GM13977 (cell line): ENCODE results near the gene TXLNA.

Experiments
- DNase-seq: peaks from one replicate; pipeline ENCODE4 v3.0.0; 2012; ENCODE audit warnings: low spot score
- in situ Hi-C: fragments of 300-500 bp; cut with MboI; formaldehyde crosslinking; loops from one replicate; pipeline ENCODE4 v1.12.0; 2022; ENCODE audit warnings: low sequenced_read_pairs, low pct_unique_long_range_greater_than_20kb, mixed read lengths, inconsistent platforms; ENCODE audit not compliant: unreplicated experiment
- TF ChIP-seq, protein P1 (sequence below): IDR thresholded peaks from 2 replicates; pipeline ENCODE4 v1.5.1; 2012; ENCODE audit warnings: mild to moderate bottlenecking, control low read depth; ENCODE audit not compliant: insufficient read depth; ENCODE audit errors: extremely low read depth, missing control alignments

TXLNA gene

DNA sequence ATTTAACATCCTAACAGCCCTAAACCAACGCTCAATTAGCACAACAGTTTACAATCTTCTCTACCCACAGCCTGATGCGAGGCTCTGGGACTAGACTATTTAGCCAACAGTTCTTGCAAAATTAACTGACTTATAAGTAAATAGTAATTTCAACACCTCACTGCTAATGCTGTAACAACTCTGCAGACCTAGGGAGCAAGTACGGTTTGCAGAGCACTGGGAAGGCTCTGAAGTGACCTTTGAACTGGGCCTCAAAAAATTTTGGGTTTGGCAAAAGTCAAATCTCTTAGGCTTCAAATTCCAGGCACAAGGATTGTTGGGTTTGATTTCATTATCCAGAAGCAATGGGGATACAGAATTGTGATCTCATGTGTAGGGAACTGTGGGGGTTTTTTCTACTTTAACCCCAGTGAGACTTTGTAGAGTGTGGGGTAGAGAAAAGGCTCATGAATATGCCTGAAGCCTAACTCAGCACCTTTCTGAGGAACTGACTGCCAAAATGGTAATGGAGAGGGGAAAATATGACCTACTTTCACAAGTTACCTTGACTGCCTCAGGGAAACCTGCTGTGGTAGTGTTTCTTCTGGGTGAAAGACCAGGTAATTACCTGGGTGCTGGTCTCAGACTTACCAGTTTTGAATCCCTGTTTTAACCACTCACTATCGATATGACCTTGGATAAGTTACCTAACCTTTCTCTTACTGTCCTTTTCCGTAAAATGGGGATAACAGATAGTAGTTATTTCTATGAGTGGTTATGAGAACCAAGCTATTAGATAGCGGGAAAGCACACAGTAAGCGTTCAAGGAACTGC lies 889 bp upstream of the TXLNA start:
- in situ Hi-C loops = no loop called here
- TF ChIP-seq, protein P1, sequence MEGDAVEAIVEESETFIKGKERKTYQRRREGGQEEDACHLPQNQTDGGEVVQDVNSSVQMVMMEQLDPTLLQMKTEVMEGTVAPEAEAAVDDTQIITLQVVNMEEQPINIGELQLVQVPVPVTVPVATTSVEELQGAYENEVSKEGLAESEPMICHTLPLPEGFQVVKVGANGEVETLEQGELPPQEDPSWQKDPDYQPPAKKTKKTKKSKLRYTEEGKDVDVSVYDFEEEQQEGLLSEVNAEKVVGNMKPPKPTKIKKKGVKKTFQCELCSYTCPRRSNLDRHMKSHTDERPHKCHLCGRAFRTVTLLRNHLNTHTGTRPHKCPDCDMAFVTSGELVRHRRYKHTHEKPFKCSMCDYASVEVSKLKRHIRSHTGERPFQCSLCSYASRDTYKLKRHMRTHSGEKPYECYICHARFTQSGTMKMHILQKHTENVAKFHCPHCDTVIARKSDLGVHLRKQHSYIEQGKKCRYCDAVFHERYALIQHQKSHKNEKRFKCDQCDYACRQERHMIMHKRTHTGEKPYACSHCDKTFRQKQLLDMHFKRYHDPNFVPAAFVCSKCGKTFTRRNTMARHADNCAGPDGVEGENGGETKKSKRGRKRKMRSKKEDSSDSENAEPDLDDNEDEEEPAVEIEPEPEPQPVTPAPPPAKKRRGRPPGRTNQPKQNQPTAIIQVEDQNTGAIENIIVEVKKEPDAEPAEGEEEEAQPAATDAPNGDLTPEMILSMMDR = no peak
- DNase-seq = no peak

DNA sequence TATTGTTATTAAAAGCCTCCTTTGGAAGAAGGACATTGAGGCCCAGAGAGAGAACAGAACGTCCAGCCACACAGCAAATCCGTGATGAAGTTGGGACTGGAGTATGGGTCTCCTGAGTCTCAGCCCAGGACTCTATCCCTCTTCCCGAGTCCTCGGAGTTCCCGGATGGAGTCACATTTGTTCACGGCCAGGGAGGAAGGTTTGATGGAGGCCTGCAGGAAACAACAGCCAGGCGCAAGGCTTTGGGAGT lies 357 bp upstream of the TXLNA start:
- in situ Hi-C loops = no loop called here

DNA sequence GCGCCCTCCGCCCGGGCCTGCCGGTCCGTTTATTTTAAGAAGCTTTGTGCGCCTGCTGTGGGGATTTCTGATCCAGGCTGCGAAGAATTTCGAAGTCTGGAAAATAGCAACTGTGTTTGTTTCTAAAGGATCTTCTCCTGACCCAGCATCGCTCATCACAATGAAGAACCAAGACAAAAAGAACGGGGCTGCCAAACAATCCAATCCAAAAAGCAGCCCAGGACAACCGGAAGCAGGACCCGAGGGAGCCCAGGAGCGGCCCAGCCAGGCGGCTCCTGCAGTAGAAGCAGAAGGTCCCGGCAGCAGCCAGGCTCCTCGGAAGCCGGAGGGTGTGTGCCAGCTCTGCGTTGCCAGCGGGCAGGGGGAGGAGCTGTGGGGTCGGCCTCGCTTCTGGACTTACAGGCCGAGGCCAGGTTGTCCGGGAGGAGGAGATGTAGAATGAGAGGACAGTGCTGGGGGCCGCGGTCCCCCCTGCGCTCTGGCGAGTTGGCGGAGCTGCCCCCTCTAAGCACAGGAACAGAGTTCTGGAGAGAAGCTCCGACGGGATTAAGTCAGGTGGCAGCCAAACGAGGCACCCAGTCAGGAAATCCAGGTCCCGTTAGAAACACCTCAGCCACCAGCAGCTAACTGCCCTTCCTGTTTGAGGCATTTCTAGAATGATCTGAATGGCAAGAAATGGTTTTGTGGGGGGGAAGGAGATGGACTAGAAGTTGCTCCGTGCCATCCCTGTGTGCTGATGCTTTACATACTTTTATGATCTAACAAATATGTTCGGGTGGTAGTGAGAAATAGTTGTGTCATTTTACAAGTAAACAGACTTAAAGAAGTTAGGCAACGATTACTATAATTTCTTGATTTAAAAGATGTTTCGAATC lies 948 bp downstream of the TXLNA start:
- in situ Hi-C loops = no loop called here
- TF ChIP-seq, protein P1 = no peak
- peak; percentile 46 for DNase-seq

More for the DNA sequence above, 357 bp upstream of the TXLNA start:
- DNase-seq = no peak
- TF ChIP-seq, protein P1 = no peak

DNA sequence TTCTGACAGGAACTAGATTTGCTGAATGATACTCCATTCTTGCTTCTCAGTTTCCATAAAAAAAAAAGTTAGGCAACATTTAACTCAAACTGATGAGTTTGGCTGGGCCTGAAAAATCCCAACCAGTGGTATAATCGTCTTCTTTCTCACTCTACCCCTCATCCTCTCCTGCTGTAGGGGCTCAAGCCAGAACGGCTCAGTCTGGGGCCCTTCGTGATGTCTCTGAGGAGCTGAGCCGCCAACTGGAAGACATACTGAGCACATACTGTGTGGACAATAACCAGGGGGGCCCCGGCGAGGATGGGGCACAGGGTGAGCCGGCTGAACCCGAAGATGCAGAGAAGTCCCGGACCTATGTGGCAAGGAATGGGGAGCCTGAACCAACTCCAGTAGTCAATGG lies 1.6 kb downstream of the TXLNA start:
- DNase-seq = no peak
- TF ChIP-seq, protein P1 = no peak
- in situ Hi-C loops = no loop called here

DNA sequence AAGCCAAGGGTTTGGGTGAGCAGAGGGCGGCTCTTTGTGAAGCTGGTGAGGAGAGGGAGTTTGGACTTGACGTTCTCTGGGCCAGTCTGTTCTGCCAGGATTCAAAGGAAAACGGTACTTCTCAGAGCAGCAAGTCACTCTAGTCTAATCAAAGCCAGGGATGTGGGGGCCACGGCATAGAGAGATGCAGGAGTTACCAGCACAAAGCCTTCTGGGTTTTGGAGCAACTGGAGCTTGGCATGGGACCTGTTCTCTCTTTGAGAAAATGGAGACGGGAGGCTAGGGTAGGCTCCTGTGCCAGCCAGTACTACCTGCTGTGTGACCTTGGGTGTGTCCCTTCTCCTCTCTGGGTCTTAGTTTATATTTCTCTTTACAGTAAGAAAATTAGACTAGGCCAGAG lies 2.1 kb downstream of the TXLNA start:
- in situ Hi-C loops = no loop called here
- DNase-seq = no peak
- TF ChIP-seq, protein P1 = no peak

DNA sequence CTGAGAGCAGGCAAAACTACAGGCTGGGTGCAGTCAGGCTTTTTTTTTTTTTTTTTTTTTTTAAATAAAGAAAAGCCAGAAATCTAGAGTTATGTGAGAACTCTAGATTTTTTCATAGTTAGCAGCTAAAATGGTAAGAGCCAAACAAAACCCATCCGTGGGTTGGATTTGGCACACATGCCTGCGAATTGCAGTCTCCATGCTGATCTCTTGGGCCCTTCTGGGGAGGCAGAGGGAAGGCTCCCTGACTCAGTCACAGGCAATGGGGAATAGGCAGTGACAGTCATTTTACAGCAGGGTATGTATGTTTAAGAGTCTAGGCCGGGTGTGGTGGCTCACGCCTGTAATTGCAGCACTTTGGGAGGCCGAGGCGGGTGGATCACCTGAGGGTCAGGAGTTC lies 2.6 kb downstream of the TXLNA start:
- TF ChIP-seq, protein P1 = no peak
- in situ Hi-C loops = no loop called here

More for the DNA sequence above, 2.6 kb downstream of the TXLNA start:
- no peak for DNase-seq
